Kidney (tissue), 14 donors: ENCODE data around the gene CASS4. TPM values are rescaled to one million over a fixed set of nuclear protein-coding genes. Genes with fewer than 3 reads are reported as not detected.
"Not testable (repeated sequence)": the region's sequence is repeated elsewhere in the genome, so short reads cannot be mapped to it uniquely, and the experiment has no call there.

ENCODE experiments used
- DNase-seq, 5 donors: peaks; one replicate each; pipeline ENCODE4 v3.0.0-alpha.2; 2013 to 2020
- FAIRE-seq: peaks from 2 replicates; lab custom pipeline; 2012; peaks lifted over from hg19 to GRCh38; lab: Jason Lieb, UNC
- H3K27ac ChIP-seq, 2 donors: one replicate each; pipeline ENCODE4 v1.7.0; 2013; ENCODE audit warnings: low read depth in 2 of 2, low read length in 2 of 2, inconsistent platforms in 1 of 2
- H3K27me3 ChIP-seq: one replicate; pipeline ENCODE4 v1.7.1; 2013; ENCODE audit warnings: low read length, inconsistent platforms; ENCODE audit not compliant: control insufficient read depth, insufficient read depth
- H3K36me3 ChIP-seq, 3 donors: one replicate each; pipeline versions ENCODE4 v1.7.0 to v1.7.1; 2013; ENCODE audit warnings: low read length in 3 of 3, control low read depth in 1 of 3, inconsistent platforms in 1 of 3; ENCODE audit not compliant: insufficient read depth in 3 of 3, control insufficient read depth in 2 of 3
- H3K4me1 ChIP-seq, 3 donors: one replicate each; pipeline versions ENCODE4 v1.7.0 to v1.7.1; 2013; ENCODE audit warnings: low read length in 3 of 3, inconsistent platforms in 1 of 3, low read depth in 1 of 3; ENCODE audit not compliant: control insufficient read depth in 2 of 3, insufficient read depth in 2 of 3
- H3K4me3 ChIP-seq, 3 donors: one replicate each; pipeline versions ENCODE4 v1.7.0 to v1.8.1; 2013; ENCODE audit warnings: low read length in 3 of 3, control low read depth in 1 of 3, inconsistent platforms in 1 of 3
- H3K9ac ChIP-seq, 3 donors: one replicate each; pipeline versions ENCODE4 v1.7.0 to v1.7.1; 2013; ENCODE audit warnings: low read length in 3 of 3, control low read depth in 1 of 3, inconsistent platforms in 1 of 3
- H3K9me3 ChIP-seq, 3 donors: one replicate each; pipeline versions ENCODE4 v1.7.0 to v1.7.1; 2013; ENCODE audit warnings: low read length in 3 of 3, control low read depth in 1 of 3, inconsistent platforms in 1 of 3; ENCODE audit not compliant: control insufficient read depth in 2 of 3, insufficient read depth in 1 of 3
- CTCF ChIP-seq: IDR thresholded peaks from 3 replicates; pipeline ENCODE4 v1.5.1; 2012; ENCODE audit warnings: mild to moderate bottlenecking, moderate library complexity, borderline replicate concordance; ENCODE audit not compliant: insufficient read depth; ENCODE audit errors: extremely low read depth
- intact Hi-C: fragments of 100-400 bp; cut with DNase I; formaldehyde crosslinking; loops from one replicate; pipeline ENCODE4 v1.11.1; 2022
- polyA plus RNA-seq: library from polyadenylated mRNA; stranded (reverse); fragments of 350-450 nt; fragmentation: Illumina TruSeq; extraction: RNeasy Lipid Tissue Mini Kit (QIAGEN cat#74804); gene quantifications from one replicate; pipeline ENCODE4 v1.2.3, GENCODE V29; 2014; ENCODE audit warnings: low read depth, low replicate concordance; ENCODE audit not compliant: insufficient read depth
- total RNA-seq: library from RNA; stranded (reverse); fragmentation: NEBNext Ultra II Directional; extraction: Animal tissue kit (Norgen Biotek cat#: 25700); gene quantifications from one replicate; pipeline ENCODE4 v1.2.1, GENCODE V29; 2021
- donor health status: control.
- donor health status: control.
- donor health status: control.
- donor health status: control.
- donor health status: control.
- donor health status: DM: yes; HTN: yes; CAD: no.
- donor health status: Normal renal cell carcinoma (clear cell type).

The CASS4 gene
- total and polyA plus RNA-seq, 2 donors from 2014 or later = 0.22 to 3.0 TPM

GRCh38 chr20:56385130-56385529 lies 26.9 kb upstream of the CASS4 start:
- no peak for TF ChIP-seq CTCF
- peaks cover 0 to 2% (median 2%) of the 10 kb centered on the region in 3 donors for H3K36me3 ChIP-seq
- no peaks in the 10 kb centered on the region for H3K27me3 ChIP-seq
- intact Hi-C loops = no loop called here
- no peak for DNase-seq
- no peak overlapping the region for H3K27ac ChIP-seq
- FAIRE-seq = no peak
- H3K4me3 ChIP-seq = no peak overlapping the region
- no peaks in the 10 kb centered on the region for H3K4me1 ChIP-seq
- no peaks in the 10 kb centered on the region for H3K9me3 ChIP-seq
- H3K9ac ChIP-seq = no peak overlapping the region

GRCh38 chr20:56386219-56386618 lies 25.8 kb upstream of the CASS4 start:
- no peaks in the 10 kb centered on the region for H3K27me3 ChIP-seq
- no peak for TF ChIP-seq CTCF
- H3K9me3 ChIP-seq = no peaks in the 10 kb centered on the region
- DNase-seq = no peak
- intact Hi-C loops = no loop called here
- H3K4me3 ChIP-seq = no peak overlapping the region
- peaks cover 0 to 2% (median 2%) of the 10 kb centered on the region in 3 donors for H3K36me3 ChIP-seq
- H3K27ac ChIP-seq = no peak overlapping the region
- no peak for FAIRE-seq
- H3K4me1 ChIP-seq = peaks cover 0 to 5% (median 2%) of the 10 kb centered on the region in 3 donors
- no peak overlapping the region for H3K9ac ChIP-seq

- peaks cover 0 to 13% (median 7%) of the 10 kb centered on the region in 3 donors for H3K4me1 ChIP-seq
- H3K9ac ChIP-seq = no peak overlapping the region
- H3K27ac ChIP-seq = no peak overlapping the region
- FAIRE-seq (no peak), DNase-seq (no peak)
- intact Hi-C loops = no loop called here
- peaks cover 0 to 2% (median 2%) of the 10 kb centered on the region in 3 donors for H3K36me3 ChIP-seq
- no peaks in the 10 kb centered on the region for H3K27me3 ChIP-seq
- no peak overlapping the region for H3K4me3 ChIP-seq
- no peaks in the 10 kb centered on the region for H3K9me3 ChIP-seq
- no peak for TF ChIP-seq CTCF
These were observed 23.2 kb upstream of the CASS4 start for GRCh38 chr20:56388882-56389281.

- FAIRE-seq (no peak), DNase-seq (no peak)
- Histone ChIP-seq H3K27me3 (no peaks in the 10 kb centered on the region), H3K9ac (no peak overlapping the region), H3K4me1 (peaks cover 0 to 15% (median 9%) of the 10 kb centered on the region in 3 donors), H3K36me3 (peaks cover 0 to 2% (median 2%) of the 10 kb centered on the region in 3 donors), H3K4me3 (no peak overlapping the region), H3K27ac (no peak overlapping the region), H3K9me3 (no peaks in the 10 kb centered on the region)
- intact Hi-C loops = no loop called here
- TF ChIP-seq CTCF = no peak
These were observed 22.3 kb upstream of the CASS4 start for GRCh38 chr20:56389807-56390206.

- DNase-seq, H3K27me3 ChIP-seq, H3K4me3 ChIP-seq, H3K9ac ChIP-seq, H3K27ac ChIP-seq, H3K36me3 ChIP-seq, intact Hi-C loops, H3K9me3 ChIP-seq, FAIRE-seq: not testable (repeated sequence)
- H3K4me1 ChIP-seq = peaks cover 0 to 15% (median 9%) of the 10 kb centered on the region in 3 donors
These were observed 21.7 kb upstream of the CASS4 start for GRCh38 chr20:56390396-56390795.
